GM12801 (cell line): ENCODE measurements around the gene DMBT1.

ENCODE experiments used
- TF ChIP-seq, protein P1 (sequence below): IDR thresholded peaks from one replicate; pipeline ENCODE4 v1.5.1; 2011; ENCODE audit warnings: control low read depth; ENCODE audit not compliant: insufficient read length; ENCODE audit errors: extremely low read depth

DMBT1 gene

GRCh38 chr10:122560279-122560804 is at the start of gene DMBT1:
Gene DMBT1, plus strand, starts transcription at chr10:122560754. Its CDS starts 17 bp downstream, at chr10:122560771.
- TF ChIP-seq, protein P1, sequence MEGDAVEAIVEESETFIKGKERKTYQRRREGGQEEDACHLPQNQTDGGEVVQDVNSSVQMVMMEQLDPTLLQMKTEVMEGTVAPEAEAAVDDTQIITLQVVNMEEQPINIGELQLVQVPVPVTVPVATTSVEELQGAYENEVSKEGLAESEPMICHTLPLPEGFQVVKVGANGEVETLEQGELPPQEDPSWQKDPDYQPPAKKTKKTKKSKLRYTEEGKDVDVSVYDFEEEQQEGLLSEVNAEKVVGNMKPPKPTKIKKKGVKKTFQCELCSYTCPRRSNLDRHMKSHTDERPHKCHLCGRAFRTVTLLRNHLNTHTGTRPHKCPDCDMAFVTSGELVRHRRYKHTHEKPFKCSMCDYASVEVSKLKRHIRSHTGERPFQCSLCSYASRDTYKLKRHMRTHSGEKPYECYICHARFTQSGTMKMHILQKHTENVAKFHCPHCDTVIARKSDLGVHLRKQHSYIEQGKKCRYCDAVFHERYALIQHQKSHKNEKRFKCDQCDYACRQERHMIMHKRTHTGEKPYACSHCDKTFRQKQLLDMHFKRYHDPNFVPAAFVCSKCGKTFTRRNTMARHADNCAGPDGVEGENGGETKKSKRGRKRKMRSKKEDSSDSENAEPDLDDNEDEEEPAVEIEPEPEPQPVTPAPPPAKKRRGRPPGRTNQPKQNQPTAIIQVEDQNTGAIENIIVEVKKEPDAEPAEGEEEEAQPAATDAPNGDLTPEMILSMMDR, result no peak

DNA sequence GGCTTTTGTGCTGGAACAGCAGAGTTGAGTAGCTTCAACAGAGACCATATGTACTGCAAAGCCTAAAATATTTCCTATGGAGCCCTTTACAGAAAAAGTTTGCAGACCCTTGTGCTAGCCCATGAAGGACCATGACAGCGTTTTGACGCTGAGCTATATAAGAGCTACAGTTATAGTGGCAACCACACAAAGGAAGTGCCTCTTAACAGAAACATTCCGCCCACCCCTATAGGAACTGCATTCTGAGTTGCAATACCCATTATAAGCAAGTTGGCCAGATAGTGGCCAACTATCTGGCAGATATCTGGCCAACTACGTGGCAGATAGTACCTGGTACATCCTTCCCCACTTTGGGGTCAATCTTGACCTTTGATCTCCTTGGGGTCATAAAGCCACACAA is 47.5 kb upstream of the DMBT1 start:
- TF ChIP-seq, protein P1, result no peak

GRCh38 chr10:122514045-122514840 is 46.3 kb upstream of the DMBT1 start:
- TF ChIP-seq, protein P1, result no peak

- TF ChIP-seq, protein P1, result no peak
Observed at GRCh38 chr10:122515022-122515424, 45.5 kb upstream of the DMBT1 start.

DNA sequence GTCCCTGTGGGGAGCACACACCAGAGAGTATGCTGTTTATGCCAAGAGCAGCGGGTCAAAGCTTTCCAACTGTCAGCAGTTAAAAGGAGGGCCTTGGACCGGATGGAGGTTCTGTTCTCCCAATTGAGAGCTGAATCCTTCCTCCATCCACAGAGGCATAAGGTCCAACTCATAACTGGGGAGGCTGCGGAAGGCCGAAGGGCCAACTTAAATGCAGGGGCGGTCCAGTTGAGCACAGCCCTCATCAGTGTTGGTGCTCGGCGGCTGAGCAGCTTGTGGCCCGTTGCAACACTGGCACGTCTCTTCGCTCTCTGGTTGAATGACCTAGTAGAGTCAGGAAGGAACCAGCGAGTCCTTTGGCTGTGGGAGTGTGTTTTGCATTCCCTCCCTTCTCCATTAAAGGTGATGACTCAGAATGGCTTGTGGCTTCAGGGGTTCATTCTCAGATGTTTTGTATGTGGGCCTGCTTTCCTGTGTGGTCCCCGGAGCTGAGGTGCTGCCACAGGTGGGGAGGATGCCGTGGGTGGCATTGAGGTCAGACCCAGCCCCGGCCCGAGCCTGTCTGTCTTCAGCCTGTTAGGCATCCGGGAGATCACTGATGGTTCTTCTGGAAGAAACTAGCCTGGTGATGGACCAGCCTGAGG is 44.8 kb upstream of the DMBT1 start:
- TF ChIP-seq, protein P1, result no peak

DNA sequence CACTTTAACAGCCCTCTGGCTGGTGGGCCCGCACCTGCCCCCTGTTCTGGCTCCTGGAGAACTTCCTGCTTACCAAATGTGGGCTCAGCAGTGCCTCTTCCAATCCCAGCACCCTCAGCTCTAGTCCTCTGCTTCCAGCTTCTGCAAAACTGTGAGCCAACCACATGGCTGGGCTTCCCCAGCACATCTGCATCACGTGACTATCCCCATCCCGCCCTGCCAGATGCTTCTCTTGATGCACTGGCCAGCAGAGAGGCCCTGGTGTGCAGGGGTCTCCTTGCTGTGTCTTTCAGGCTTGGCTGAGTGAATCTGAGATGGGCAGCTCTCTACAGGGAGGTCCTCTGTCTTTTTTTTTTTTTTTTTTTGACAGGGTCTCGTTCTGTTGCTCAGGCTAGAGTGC is 43.8 kb upstream of the DMBT1 start:
- TF ChIP-seq, protein P1, result no peak

GRCh38 chr10:122519144-122519543 is 41.4 kb upstream of the DMBT1 start:
- TF ChIP-seq, protein P1, result no peak
